WTC11 (cell line): Measurements from ENCODE around the gene PUS1. TPM values are rescaled to one million over a fixed set of nuclear protein-coding genes. Genes with fewer than 3 reads are reported as not detected.

Source experiments
- ATAC-seq: fragments of 200-7000 bp; cut with Tn5 transposase; 2 replicates; pipeline ENCODE4 v1.10.0; 2021; ENCODE audit warnings: mild to moderate bottlenecking, moderate library complexity
- CTCF ChIA-PET: fragments of 300-600 bp; sonication (Branson Sonifier 250); formaldehyde crosslinking; loops from one replicate; lab custom pipeline; 2021; ENCODE audit warnings: antibody characterized with exemption; lab: Charles Lee
- POLR2A ChIA-PET: fragments of 350-600 bp; sonication (Branson Sonifier 250); formaldehyde crosslinking; loops from one replicate; lab custom pipeline; 2021; ENCODE audit warnings: antibody characterized with exemption; lab: Charles Lee
- DNase-seq: peaks from one replicate; pipeline ENCODE4 v3.0.0; 2021; ENCODE audit warnings: low spot score
- H3K27ac Mint-ChIP-seq: 2 replicates; pipeline ENCODE4 v1.8.0; 2021; ENCODE audit warnings: mixed read lengths
- H3K27me3 Mint-ChIP-seq: 2 replicates; pipeline ENCODE4 v1.8.0; 2021; ENCODE audit warnings: low read depth, mild to moderate bottlenecking, moderate library complexity, mixed read lengths
- H3K36me3 Mint-ChIP-seq: 2 replicates; pipeline ENCODE4 v1.8.0; 2021; ENCODE audit warnings: mixed read lengths
- H3K4me1 Mint-ChIP-seq: 2 replicates; pipeline ENCODE4 v1.8.0; 2022; ENCODE audit warnings: mixed read lengths
- H3K4me3 Mint-ChIP-seq: 2 replicates; pipeline ENCODE4 v1.8.0; 2021; ENCODE audit warnings: mild to moderate bottlenecking, moderate library complexity, mixed read lengths
- H3K9me3 Mint-ChIP-seq: 2 replicates; pipeline ENCODE4 v1.8.0; 2021; ENCODE audit warnings: mixed read lengths
- ARID4B ChIP-seq: sonication (generic); formaldehyde crosslinking; IDR thresholded peaks from 2 replicates; pipeline ENCODE4 v1.8.0; 2023; ENCODE audit warnings: missing genetic modification reagents, mild to moderate bottlenecking, borderline replicate concordance
- ATF3 ChIP-seq: sonication (generic); formaldehyde crosslinking; conservative IDR thresholded peaks from 2 replicates; pipeline ENCODE4 v1.8.1; 2022; ENCODE audit warnings: mild to moderate bottlenecking, missing genetic modification reagents
- CREB1 ChIP-seq: sonication (generic); formaldehyde crosslinking; IDR thresholded peaks from 2 replicates; pipeline ENCODE4 v1.8.0; 2023; ENCODE audit warnings: mild to moderate bottlenecking, missing genetic modification reagents
- ETV6 ChIP-seq: sonication (generic); formaldehyde crosslinking; IDR thresholded peaks from 2 replicates; pipeline ENCODE4 v1.8.1; 2022; ENCODE audit warnings: mild to moderate bottlenecking, missing genetic modification reagents
- FOXK1 ChIP-seq: sonication (generic); formaldehyde crosslinking; IDR thresholded peaks from 2 replicates; pipeline ENCODE4 v1.8.0; 2022; ENCODE audit warnings: mild to moderate bottlenecking, moderate library complexity, missing genetic modification reagents
- IRF2 ChIP-seq: sonication (generic); formaldehyde crosslinking; IDR thresholded peaks from 2 replicates; pipeline ENCODE4 v1.8.0; 2022; ENCODE audit warnings: low read depth, missing genetic modification reagents, borderline replicate concordance
- JAZF1 ChIP-seq: fragments of 250-450 bp; sonication (Bioruptor Pico); IDR thresholded peaks from 2 replicates; pipeline ENCODE4 v1.9.0; 2021; ENCODE audit warnings: moderate library complexity, mild to moderate bottlenecking, inconsistent platforms
- MXD4 ChIP-seq: fragments of 250-450 bp; sonication (Bioruptor Pico); IDR thresholded peaks from 2 replicates; pipeline ENCODE4 v1.8.0; 2021; ENCODE audit warnings: mild to moderate bottlenecking, moderate library complexity, borderline replicate concordance
- MYBL2 ChIP-seq: sonication (generic); formaldehyde crosslinking; IDR thresholded peaks from 2 replicates; pipeline ENCODE4 v1.8.1; 2023; ENCODE audit warnings: mild to moderate bottlenecking, moderate library complexity, missing genetic modification reagents
- NFE2L1 ChIP-seq: sonication (generic); formaldehyde crosslinking; IDR thresholded peaks from 2 replicates; pipeline ENCODE4 v1.8.1; 2023; ENCODE audit warnings: missing genetic modification reagents
- SMAD3 ChIP-seq: sonication (generic); formaldehyde crosslinking; IDR thresholded peaks from 2 replicates; pipeline ENCODE4 v1.8.0; 2022; ENCODE audit warnings: missing genetic modification reagents, mild to moderate bottlenecking, borderline replicate concordance
- STAT6 ChIP-seq: sonication (generic); formaldehyde crosslinking; conservative IDR thresholded peaks from 2 replicates; pipeline ENCODE4 v1.8.1; 2023; ENCODE audit warnings: mild to moderate bottlenecking, low read depth, missing genetic modification reagents, moderate library complexity
- USF1 ChIP-seq: sonication (generic); formaldehyde crosslinking; IDR thresholded peaks from 2 replicates; pipeline ENCODE4 v1.8.0; 2022; ENCODE audit warnings: mild to moderate bottlenecking, missing genetic modification reagents
- ZMAT4 ChIP-seq: fragments of 250-450 bp; sonication (Bioruptor Pico); IDR thresholded peaks from 2 replicates; pipeline ENCODE4 v1.9.0; 2021; ENCODE audit warnings: mild to moderate bottlenecking
- ZNF138 ChIP-seq: sonication (generic); formaldehyde crosslinking; conservative IDR thresholded peaks from 2 replicates; pipeline ENCODE4 v1.8.1; 2022; ENCODE audit warnings: mild to moderate bottlenecking, moderate library complexity, missing genetic modification reagents
- ZNF219 ChIP-seq: sonication (generic); formaldehyde crosslinking; IDR thresholded peaks from 2 replicates; pipeline ENCODE4 v1.8.0; 2023; ENCODE audit warnings: missing genetic modification reagents, mild to moderate bottlenecking, borderline replicate concordance
- ZNF232 ChIP-seq: sonication (generic); formaldehyde crosslinking; IDR thresholded peaks from 2 replicates; pipeline ENCODE4 v1.8.0; 2022; ENCODE audit warnings: mild to moderate bottlenecking, missing genetic modification reagents
- ZNF423 ChIP-seq: fragments of 250-450 bp; sonication (Bioruptor Pico); IDR thresholded peaks from 2 replicates; pipeline ENCODE4 v2.1.2; 2022; ENCODE audit warnings: mild to moderate bottlenecking, moderate library complexity
- total RNA-seq: library from RNA; stranded (reverse); gene quantifications from 3 replicates; pipeline ENCODE4 v1.2.3, GENCODE V29; 2021
- TF ChIP-seq, protein P1 (sequence below): fragments of 250-450 bp; sonication (Bioruptor Pico); IDR thresholded peaks from 2 replicates; pipeline ENCODE4 v2.1.2; 2022; ENCODE audit warnings: mild to moderate bottlenecking, moderate library complexity

PUS1 gene
- total RNA-seq, 1 experiment from 2014 or later, result 97.4 TPM

DNA sequence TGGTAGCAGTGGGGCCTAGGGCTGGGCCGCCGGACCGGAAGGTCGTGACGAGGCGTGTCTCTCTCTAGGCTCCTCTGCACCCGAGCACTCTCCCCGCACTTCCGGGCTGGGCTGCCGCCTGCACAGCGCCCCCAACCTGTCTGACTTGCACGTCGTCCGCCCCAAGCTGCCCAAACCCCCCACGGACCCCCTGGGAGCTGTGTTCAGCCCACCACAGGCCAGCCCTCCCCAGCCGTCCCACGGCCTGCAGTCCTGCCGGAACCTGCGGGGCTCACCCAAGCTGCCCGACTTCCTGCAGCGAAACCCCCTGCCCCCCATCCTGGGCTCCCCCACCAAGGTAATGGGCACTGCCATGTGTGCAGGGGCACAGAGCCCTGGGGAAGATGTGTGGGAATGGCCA, 13.3 kb upstream of the PUS1 start:
- DNase-seq, result no peak
- Mint-ChIP-seq H3K4me1 (no peaks in the 10 kb centered on the region), H3K36me3 (peaks cover 17% of the 10 kb centered on the region)
- TF ChIP-seq ARID4B (CRISPR knock-in tag), result no peak
- no peak for TF ChIP-seq ZMAT4 (CRISPR knock-in tag)
- TF ChIP-seq ATF3 (CRISPR knock-in tag), result no peak
- TF ChIP-seq MYBL2 (CRISPR knock-in tag), result no peak
- TF ChIP-seq MXD4 (CRISPR knock-in tag), result no peak
- no peak for TF ChIP-seq USF1 (CRISPR knock-in tag)
- no peak for TF ChIP-seq FOXK1 (CRISPR knock-in tag)
- no peak for TF ChIP-seq ZNF138
- TF ChIP-seq ETV6 (CRISPR knock-in tag), result no peak
- TF ChIP-seq ZNF219 (CRISPR knock-in tag), result no peak
- TF ChIP-seq, protein P1, sequence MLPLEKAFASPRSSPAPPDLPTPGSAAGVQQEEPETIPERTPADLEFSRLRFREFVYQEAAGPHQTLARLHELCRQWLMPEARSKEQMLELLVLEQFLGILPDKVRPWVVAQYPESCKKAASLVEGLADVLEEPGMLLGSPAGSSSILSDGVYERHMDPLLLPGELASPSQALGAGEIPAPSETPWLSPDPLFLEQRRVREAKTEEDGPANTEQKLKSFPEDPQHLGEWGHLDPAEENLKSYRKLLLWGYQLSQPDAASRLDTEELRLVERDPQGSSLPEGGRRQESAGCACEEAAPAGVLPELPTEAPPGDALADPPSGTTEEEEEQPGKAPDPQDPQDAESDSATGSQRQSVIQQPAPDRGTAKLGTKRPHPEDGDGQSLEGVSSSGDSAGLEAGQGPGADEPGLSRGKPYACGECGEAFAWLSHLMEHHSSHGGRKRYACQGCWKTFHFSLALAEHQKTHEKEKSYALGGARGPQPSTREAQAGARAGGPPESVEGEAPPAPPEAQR (CRISPR knock-in tag), result no peak
- TF ChIP-seq IRF2, result no peak
- no peak for TF ChIP-seq ZNF423 (CRISPR knock-in tag)
- TF ChIP-seq JAZF1, result no peak
- TF ChIP-seq, all 79 proteins: peak for 0
- no peaks in the 10 kb centered on the region for H3K27me3 Mint-ChIP-seq
- no peaks in the 10 kb centered on the region for H3K9me3 Mint-ChIP-seq
- POLR2A ChIA-PET, result interaction anchor here (0.7 kb wide), 1 partner anchor 25 kb away, joined by 3 read pairs; no protein-coding TSS in a partner anchor
- H3K4me3 Mint-ChIP-seq, result no peak overlapping the region
- no peak overlapping the region for H3K27ac Mint-ChIP-seq
- CTCF ChIA-PET, result interaction anchor here (0.6 to 1.3 kb wide), 5 partner anchors 9 to 160 kb away, joined by 3 to 4 read pairs (median 3); no protein-coding TSS in a partner anchor
- ATAC-seq, result peak; percentile 45

- POLR2A ChIA-PET, result interaction anchor here (0.7 kb wide), 1 partner anchor 24 kb away, joined by 3 read pairs; no protein-coding TSS in a partner anchor
- TF ChIP-seq SMAD3 (no peak), STAT6 (no peak), CREB1 (no peak), ZNF232 (CRISPR knock-in tag) (no peak), NFE2L1 (CRISPR knock-in tag) (no peak), ARID4B (CRISPR knock-in tag) (no peak)
Measured at GRCh38 chr12:131916306-131917138, 12.6 kb upstream of the PUS1 start.

More at GRCh38 chr12:131916306-131917138, 12.6 kb upstream of the PUS1 start:
- CTCF ChIA-PET, result interaction anchor here (0.6 to 1.3 kb wide), 6 partner anchors 8 to 161 kb away, joined by 3 to 4 read pairs (median 4); no protein-coding TSS in a partner anchor
- H3K36me3 Mint-ChIP-seq, result peaks cover 15% of the 10 kb centered on the region
- no peak for DNase-seq
- no peak for ATAC-seq
- no peak overlapping the region for H3K4me3 Mint-ChIP-seq
- no peaks in the 10 kb centered on the region for H3K27me3 Mint-ChIP-seq
- no peaks in the 10 kb centered on the region for H3K4me1 Mint-ChIP-seq
- H3K9me3 Mint-ChIP-seq, result no peaks in the 10 kb centered on the region
- H3K27ac Mint-ChIP-seq, result no peak overlapping the region
